ENCODE data around the gene BTBD9.

Gene BTBD9

GRCh38 chr6:38586992-38587391, 52.7 kb downstream of the BTBD9 start:
- no peak for DNase-seq (ENCODE audit: low read depth, low spot score)
- ChIA-PET CTCF (no interaction called here), POLR2A (no interaction called here)
- no peak for TF ChIP-seq CTCF (IDR thresholded peaks at IDR 0.05; ENCODE audit: insufficient read depth, low read length, missing control alignments)
- H3K4me3 ChIP-seq (ENCODE audit: low read depth, low read length), result no peak overlapping the region

GRCh38 chr6:38584731-38585130, 55.0 kb downstream of the BTBD9 start:
- no peak overlapping the region for H3K4me3 ChIP-seq (ENCODE audit: low read depth, low read length)
- TF ChIP-seq CTCF (IDR thresholded peaks at IDR 0.05; ENCODE audit: insufficient read depth, low read length, missing control alignments), result no peak
- ChIA-PET CTCF (no interaction called here), POLR2A (no interaction called here)
- DNase-seq (ENCODE audit: low read depth, low spot score), result no peak

GRCh38 chr6:38583523-38583922, 56.2 kb downstream of the BTBD9 start:
- ChIA-PET POLR2A (no interaction called here), CTCF (interaction anchor here (3.5 kb wide), 1 partner anchor 12 kb away, joined by 24 read pairs; no protein-coding TSS in a partner anchor)
- no peak for TF ChIP-seq CTCF (IDR thresholded peaks at IDR 0.05; ENCODE audit: insufficient read depth, low read length, missing control alignments)
- no peak for DNase-seq (ENCODE audit: low read depth, low spot score)
- H3K4me3 ChIP-seq (ENCODE audit: low read depth, low read length), result no peak overlapping the region

GRCh38 chr6:38580030-38580429, 59.7 kb downstream of the BTBD9 start:
- DNase-seq (ENCODE audit: low read depth, low spot score), result no peak
- POLR2A ChIA-PET, result no interaction called here
- no peak overlapping the region for H3K4me3 ChIP-seq (ENCODE audit: low read depth, low read length)
- CTCF ChIA-PET, result interaction anchor here (1.2 to 2.1 kb wide), 2 partner anchors 10 to 546 kb away, joined by 3 to 8 read pairs; no protein-coding TSS in a partner anchor
- no peak for TF ChIP-seq CTCF (IDR thresholded peaks at IDR 0.05; ENCODE audit: insufficient read depth, low read length, missing control alignments)

GRCh38 chr6:38579010-38579628, 60.6 kb downstream of the BTBD9 start:
- TF ChIP-seq CTCF (IDR thresholded peaks at IDR 0.05; ENCODE audit: insufficient read depth, low read length, missing control alignments), result no peak
- no peak overlapping the region for H3K4me3 ChIP-seq (ENCODE audit: low read depth, low read length)
- no peak for DNase-seq (ENCODE audit: low read depth, low spot score)
- ChIA-PET CTCF (interaction anchor here (1.1 to 2.1 kb wide), 2 partner anchors 9 to 94 kb away, joined by 3 to 8 read pairs; no protein-coding TSS in a partner anchor), POLR2A (no interaction called here)

- ChIA-PET POLR2A (no interaction called here), CTCF (interaction anchor here (0.7 to 2.1 kb wide), 3 partner anchors 8 to 95 kb away, joined by 3 to 8 read pairs (median 3); no protein-coding TSS in a partner anchor)
- TF ChIP-seq CTCF (IDR thresholded peaks at IDR 0.05; ENCODE audit: insufficient read depth, low read length, missing control alignments), result no peak
- H3K4me3 ChIP-seq (ENCODE audit: low read depth, low read length), result no peak overlapping the region
- DNase-seq (ENCODE audit: low read depth, low spot score), result no peak
Measured at GRCh38 chr6:38578075-38578474, 61.7 kb downstream of the BTBD9 start.

All from AG04449 (cell line).